HepG2 (cell line): Measurements from ENCODE around the gene ITCH. TPM values are rescaled to one million over a fixed set of nuclear protein-coding genes. Genes with fewer than 3 reads are reported as not detected.
A peak's percentile ranks its signal among the peaks of the same experiment; 100 is the strongest.

Experiments used
- ATAC-seq: fragments of 200-7000 bp; cut with Tn5 transposase; 3 replicates; pipeline ENCODE4 v1.9.1; 2020; ENCODE audit warnings: mild to moderate bottlenecking, moderate library complexity
- BruUV-seq: library from RNA; stranded (reverse); fragments of 400-500 nt; replicated peaks from 2 replicates; lab custom pipeline; 2021; lab: Mats Ljungman, UMichigan
- CTCF ChIA-PET: fragments of 300-600 bp; formaldehyde crosslinking; extraction: SDS; loops from one replicate; lab custom pipeline; 2021; ENCODE audit warnings: low total read pairs, inconsistent platforms, low intra/inter-chr PET ratio; lab: Yijun Ruan, JAX
- POLR2A ChIA-PET: fragments of 350-600 bp; sonication (Branson Sonifier 250); formaldehyde crosslinking; loops from one replicate; lab custom pipeline; 2020; ENCODE audit warnings: antibody characterized with exemption, inconsistent platforms; lab: Yijun Ruan, JAX
- DNase-seq: peaks from one replicate; pipeline ENCODE4 v3.0.0-alpha.2; 2015; ENCODE audit warnings: low spot score
- FAIRE-seq: peaks from 3 replicates; lab custom pipeline; 2011; peaks lifted over from hg19 to GRCh38; lab: Jason Lieb, UNC
- H2AFZ ChIP-seq: one replicate; pipeline ENCODE4 v1.6.1; 2011; ENCODE audit warnings: low read length, inconsistent platforms
- H3K27ac ChIP-seq: fragments of 300-600 bp; 3 replicates; pipeline ENCODE4 v1.8.0; 2011; ENCODE audit warnings: mixed run types, mild to moderate bottlenecking, mixed read lengths, low read length, inconsistent platforms; ENCODE audit not compliant: insufficient read depth; ENCODE audit errors: extremely low read length
- H3K27me3 ChIP-seq, 2 experiments: fragments of 200-600 bp in 1 of 2; 2 replicates in 1 of 2; 3 replicates in 1 of 2; pipeline versions ENCODE4 v1.6.0 to v1.8.0; 2011; ENCODE audit warnings: low read length in 2 of 2, mild to moderate bottlenecking in 2 of 2, moderate library complexity in 2 of 2, inconsistent platforms in 1 of 2; ENCODE audit not compliant: insufficient read depth in 2 of 2, control insufficient read depth in 1 of 2
- H3K36me3 ChIP-seq, 2 experiments: fragments of 200-600 bp in 1 of 2; replicated peaks in 1 of 2; 2 replicates in 1 of 2; 3 replicates in 1 of 2; pipeline versions ENCODE4 v1.5.1 to v1.8.0; 2011; ENCODE audit warnings: low read length in 2 of 2, inconsistent platforms in 1 of 2; ENCODE audit not compliant: insufficient read depth in 2 of 2, control insufficient read depth in 1 of 2
- H3K4me1 ChIP-seq: 2 replicates; pipeline ENCODE4 v1.5.1; 2012; ENCODE audit warnings: low read length, inconsistent platforms; ENCODE audit not compliant: insufficient read depth
- H3K4me2 ChIP-seq: 2 replicates; pipeline ENCODE4 v1.6.0; 2011; ENCODE audit warnings: low read depth, low read length, inconsistent platforms
- H3K4me3 ChIP-seq, 3 experiments: fragments of 200-600 bp in 1 of 3; sonication (generic), shearing (Covaris generic) in 1 of 3; replicated peaks in 1 of 3; 2 replicates each; pipeline ENCODE4 v1.5.1; 2011 to 2016; ENCODE audit warnings: low read length in 3 of 3, inconsistent platforms in 2 of 3, low read depth in 2 of 3, mild to moderate bottlenecking in 2 of 3, control low read depth in 1 of 3, mixed read lengths in 1 of 3; ENCODE audit not compliant: insufficient read depth in 1 of 3
- H3K79me2 ChIP-seq: one replicate; pipeline ENCODE4 v1.6.1; 2011; ENCODE audit warnings: low read length, inconsistent platforms; ENCODE audit not compliant: insufficient read depth
- H3K9ac ChIP-seq: 2 replicates; pipeline ENCODE4 v1.6.0; 2011; ENCODE audit warnings: mild to moderate bottlenecking, low read depth, low read length, inconsistent platforms; ENCODE audit not compliant: insufficient read depth
- H3K9me3 ChIP-seq: 2 replicates; pipeline ENCODE4 v1.5.1; 2012; ENCODE audit warnings: mild to moderate bottlenecking, low read length
- H4K20me1 ChIP-seq: 2 replicates; pipeline ENCODE4 v1.6.0; 2011; ENCODE audit warnings: inconsistent platforms, mild to moderate bottlenecking, low read length, moderate library complexity; ENCODE audit not compliant: insufficient read depth
- SATB2 ChIP-seq: sonication (generic); formaldehyde crosslinking; IDR thresholded peaks from 2 replicates; pipeline ENCODE4 v1.5.0; 2020; ENCODE audit warnings: missing genetic modification reagents
- SIX1 ChIP-seq: sonication (generic); formaldehyde crosslinking; IDR thresholded peaks from 2 replicates; pipeline ENCODE4 v1.4.0; 2020; ENCODE audit warnings: missing genetic modification reagents, borderline replicate concordance
- ZNF292 ChIP-seq: sonication (generic); formaldehyde crosslinking; IDR thresholded peaks from 2 replicates; pipeline ENCODE4 v1.8.1; 2022; ENCODE audit warnings: mild to moderate bottlenecking, low read depth, missing genetic modification reagents, borderline replicate concordance
- ZNF547 ChIP-seq: sonication (generic); formaldehyde crosslinking; IDR thresholded peaks from 2 replicates; pipeline ENCODE4 v1.5.1; 2020; ENCODE audit warnings: mild to moderate bottlenecking, missing genetic modification reagents
- ZNF770 ChIP-seq: sonication (generic); formaldehyde crosslinking; IDR thresholded peaks from 2 replicates; pipeline ENCODE4 v1.5.0; 2020; ENCODE audit warnings: mild to moderate bottlenecking, missing genetic modification reagents
- ZZZ3 ChIP-seq: sonication (generic); formaldehyde crosslinking; IDR thresholded peaks from 2 replicates; pipeline ENCODE4 v1.4.0; 2020; ENCODE audit warnings: missing genetic modification reagents, mild to moderate bottlenecking, borderline replicate concordance
- WGBS: methylation state at CpG from one replicate; pipeline ENCODE4 v1.1.6; 2017; ENCODE audit warnings: low lambda C conversion rate; 5-methylcytosine and 5-hydroxymethylcytosine counted together
- in situ Hi-C: cut with HindIII; loops from 2 replicates; pipeline ENCODE4 v1.10.0; 2017; ENCODE audit warnings: low pct_unique_long_range_greater_than_20kb; ENCODE audit not compliant: extremely low pct_ligation_motif_present
- intact Hi-C: fragments of 100-400 bp; cut with micrococcal nuclease; formaldehyde crosslinking; loops from one replicate; pipeline ENCODE4 v1.10.0; 2022; ENCODE audit not compliant: unreplicated experiment
- polyA plus RNA-seq, 8 experiments: library from polyadenylated mRNA; depleted of rRNA in 3 of 8; stranded (reverse) in 7 of 8; unstranded in 1 of 8; fragments of >200 nt; fragmentation: Illumina TruSeq in 4 of 8; extraction: Trizol in 4 of 8; gene quantifications; 2 replicates each; pipeline versions ENCODE4 v1.2.1 to v1.2.3, GENCODE V29; 2011 to 2016; ENCODE audit warnings: low read depth in 4 of 8, missing spikeins in 1 of 8, mixed read lengths in 1 of 8; ENCODE audit not compliant: insufficient read depth in 1 of 8
- total RNA-seq, 5 experiments: library from RNA; depleted of rRNA; stranded (reverse); fragments of >200 nt; fragmentation: Illumina TruSeq; extraction: Trizol; gene quantifications; 2 replicates each; pipeline ENCODE4 v1.2.3, GENCODE V29; 2016; ENCODE audit warnings: low read depth in 1 of 5

Gene ITCH
- total and polyA plus RNA-seq, 2 of the 13 experiments (the other 11 are each of a cell fraction or from before 2014, with no cell fraction given), result 20.5 to 112 TPM

DNA sequence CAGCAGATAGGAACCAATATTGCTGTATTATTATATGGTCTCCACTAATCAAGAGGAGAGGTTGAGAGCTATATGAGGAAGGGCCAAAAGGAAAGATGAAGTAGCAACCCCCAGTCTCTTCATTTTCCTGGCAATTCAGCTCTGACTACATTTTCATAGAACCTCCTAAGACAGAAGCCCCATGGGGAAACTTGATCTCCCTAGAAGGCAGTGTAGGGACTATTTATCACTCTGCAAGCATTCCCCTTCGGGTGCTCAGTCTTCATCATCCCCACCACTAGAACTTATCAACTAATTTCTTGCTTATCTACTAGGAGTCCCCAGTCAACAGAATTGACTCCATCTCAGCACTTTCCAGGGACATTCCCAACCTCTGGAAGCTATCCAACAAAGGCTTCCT is 25.5 kb upstream of the ITCH start:
- ATAC-seq (no peak), DNase-seq (no peak), FAIRE-seq (no peak)
- intact Hi-C loops, result no loop called here
- Histone ChIP-seq H3K27ac (no peak overlapping the region), H3K9me3 (no peaks in the 10 kb centered on the region), H3K4me1 (peaks cover 62% of the 10 kb centered on the region), H4K20me1 (no peaks in the 10 kb centered on the region), H3K4me2 (no peak overlapping the region), H3K9ac (no peak overlapping the region), H3K4me3 (no peak overlapping the region), H3K79me2 (no peaks in the 10 kb centered on the region), H3K27me3 (no peaks in the 10 kb centered on the region), H3K36me3 (no peaks in the 10 kb centered on the region), H2AFZ (no peak overlapping the region)
- in situ Hi-C loops, result no loop called here
- BruUV-seq, result no TSS peak
- TF ChIP-seq ZNF770 (CRISPR knock-in tag), result 0 out of 2 replicates have a peak, but pooled peaks have one; percentile 6
- TF ChIP-seq SATB2 (CRISPR knock-in tag), result no peak
- no peak for TF ChIP-seq ZZZ3 (CRISPR knock-in tag)
- 67% methylated on average over 1 of the region's 1 CpG for WGBS
- CTCF ChIA-PET, result no interaction called here
- POLR2A ChIA-PET, result interaction anchor here (0.5 to 7.5 kb wide), 4 partner anchors 9 to 37 kb away, joined by 3 to 89 read pairs (median 3); partner anchors contain the start of gene ITCH

- H2AFZ ChIP-seq, result no peak overlapping the region
- no peaks in the 10 kb centered on the region for H3K36me3 ChIP-seq
- H3K9ac ChIP-seq, result no peak overlapping the region
- in situ Hi-C loops (no loop called here), intact Hi-C loops (no loop called here)
- BruUV-seq, result no TSS peak
- POLR2A ChIA-PET, result interaction anchor here (0.5 to 7.5 kb wide), 5 partner anchors 9 to 37 kb away, joined by 3 to 89 read pairs (median 3); partner anchors contain the start of gene ITCH
- FAIRE-seq (no peak), DNase-seq (no peak), ATAC-seq (no peak)
- CTCF ChIA-PET, result no interaction called here
- H4K20me1 ChIP-seq, result no peaks in the 10 kb centered on the region
- H3K27me3 ChIP-seq, result no peaks in the 10 kb centered on the region
- no peaks in the 10 kb centered on the region for H3K9me3 ChIP-seq
- H3K4me2 ChIP-seq, result no peak overlapping the region
- no peak overlapping the region for H3K27ac ChIP-seq
- no peaks in the 10 kb centered on the region for H3K79me2 ChIP-seq
- H3K4me1 ChIP-seq, result peaks cover 68% of the 10 kb centered on the region
- TF ChIP-seq ZNF547 (0 out of 2 replicates have a peak, but pooled peaks have one; percentile 9), SIX1 (no peak), ZNF292 (CRISPR knock-in tag) (0 out of 2 replicates have a peak, but pooled peaks have one; percentile 10)
- WGBS, result 91% methylated on average over 15 of the region's 15 CpGs
- no peak overlapping the region for H3K4me3 ChIP-seq
Measured at GRCh38 chr20:34337982-34338726, 24.9 kb upstream of the ITCH start.
